IPS-18a (cell line): ENCODE data around the gene KDM3B.

Experiments
- H3K27ac ChIP-seq: one replicate; pipeline ENCODE4 v1.5.1; 2013; ENCODE audit warnings: low read length
- H3K27me3 ChIP-seq: one replicate; pipeline ENCODE4 v1.6.1; 2013; ENCODE audit warnings: mild to moderate bottlenecking, low read length; ENCODE audit not compliant: control insufficient read depth, insufficient read depth
- H3K36me3 ChIP-seq: one replicate; pipeline ENCODE4 v1.6.1; 2013; ENCODE audit warnings: low read depth, low read length; ENCODE audit not compliant: control insufficient read depth
- H3K4me1 ChIP-seq: one replicate; pipeline ENCODE4 v1.6.1; 2013; ENCODE audit warnings: low read depth, low read length; ENCODE audit not compliant: control insufficient read depth
- H3K4me3 ChIP-seq: one replicate; pipeline ENCODE4 v1.5.1; 2013; ENCODE audit warnings: low read length
- H3K9ac ChIP-seq: one replicate; pipeline ENCODE4 v1.6.1; 2013; ENCODE audit warnings: mild to moderate bottlenecking, low read length, moderate library complexity
- H3K9me3 ChIP-seq: one replicate; pipeline ENCODE4 v1.6.1; 2013; ENCODE audit warnings: low read depth, low read length; ENCODE audit not compliant: control insufficient read depth

Gene KDM3B

DNA sequence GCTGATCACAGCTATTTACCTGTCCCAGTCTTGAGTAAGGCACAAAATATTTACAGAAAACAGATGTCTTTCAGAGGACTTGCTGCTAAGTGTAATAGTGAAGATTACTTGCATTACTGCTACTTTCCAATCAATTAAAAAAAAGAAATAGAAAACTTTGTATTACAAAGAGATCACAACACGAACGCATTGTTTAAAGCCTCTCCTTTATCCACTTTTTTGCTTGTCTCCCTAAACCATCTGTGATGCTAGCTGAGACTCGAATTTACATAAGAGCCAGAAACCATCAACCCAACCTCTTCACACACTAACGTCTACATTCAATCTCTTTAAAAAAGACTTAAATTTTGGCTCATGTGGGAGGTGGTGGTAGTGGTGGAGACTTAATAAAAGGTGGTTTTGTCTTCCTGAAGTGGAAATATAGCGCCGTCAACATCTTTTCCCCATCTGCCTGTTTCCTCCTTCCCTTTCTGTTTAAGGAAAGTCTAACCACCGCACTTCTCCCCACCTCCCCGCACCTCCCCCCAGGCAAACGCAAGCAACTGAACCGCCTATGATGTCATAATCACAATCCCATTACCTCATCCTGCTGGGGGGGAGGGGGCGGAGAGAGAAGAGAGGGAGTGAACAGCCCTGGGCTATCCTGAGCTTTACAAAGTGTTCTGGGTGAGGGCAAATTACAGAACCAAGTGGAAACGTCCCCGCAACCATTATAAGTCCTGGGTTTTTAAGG, 15.4 kb upstream of the KDM3B start:
- Histone ChIP-seq H3K27ac (peak overlapping the region; percentile 100), H3K4me3 (peak overlapping the region; percentile 87), H3K9me3 (no peaks in the 10 kb centered on the region), H3K9ac (peak overlapping the region; percentile 97), H3K36me3 (peaks cover 13% of the 10 kb centered on the region), H3K27me3 (no peaks in the 10 kb centered on the region), H3K4me1 (peaks cover 13% of the 10 kb centered on the region)

DNA sequence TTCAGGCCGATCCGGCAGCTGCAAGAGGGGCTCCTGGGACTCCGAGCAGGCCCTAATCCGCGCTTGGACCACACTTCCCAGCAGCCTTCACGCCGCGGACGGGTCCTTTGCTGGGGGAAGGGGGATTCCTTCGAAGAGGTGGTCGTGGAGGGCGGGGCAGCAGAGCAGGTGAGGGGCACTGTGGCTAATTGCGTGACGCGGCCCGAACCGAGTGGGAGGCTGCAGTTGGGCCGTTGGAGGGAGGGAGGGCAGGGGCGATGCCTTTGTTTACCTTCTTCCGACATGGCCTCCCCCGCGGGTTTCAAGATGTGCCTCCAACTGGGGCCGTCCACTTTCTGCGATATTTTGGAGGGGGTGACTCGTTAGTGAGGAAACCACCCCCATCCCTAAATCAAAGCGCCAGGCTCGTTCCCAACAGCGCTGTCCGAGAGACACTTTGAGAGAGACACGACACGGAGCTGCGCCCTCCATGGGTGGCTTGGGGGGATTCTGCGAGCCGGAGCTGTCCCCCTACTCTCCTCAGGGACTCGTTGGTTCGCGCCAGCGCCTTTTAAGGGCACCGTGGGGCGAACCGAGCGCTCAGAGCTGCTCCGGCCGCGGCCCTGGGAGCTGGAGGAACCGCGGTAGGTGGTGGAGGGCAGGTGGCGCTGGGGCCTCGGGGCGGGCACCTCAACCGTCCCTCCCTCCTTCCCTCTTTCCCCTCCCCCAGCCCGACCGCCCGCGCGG, 14.6 kb upstream of the KDM3B start, which contains the start of gene FAM53C:
Gene FAM53C, plus strand, starts transcription at position 582 of the 726 bp plus-strand sequence. CDS start 3,070 bp downstream, outside the sequence.
- peak within 1 kb of the TSS; percentile 97 for H3K9ac ChIP-seq
- H3K4me1 ChIP-seq, result peaks cover 13% of the 10 kb centered on the region
- H3K4me3 ChIP-seq, result peak within 1 kb of the TSS; percentile 87
- no peaks in the 10 kb centered on the region for H3K9me3 ChIP-seq
- peak within 1 kb of the TSS; percentile 100 for H3K27ac ChIP-seq
- no peaks in the 10 kb centered on the region for H3K27me3 ChIP-seq
- H3K36me3 ChIP-seq, result peaks cover 14% of the 10 kb centered on the region

DNA sequence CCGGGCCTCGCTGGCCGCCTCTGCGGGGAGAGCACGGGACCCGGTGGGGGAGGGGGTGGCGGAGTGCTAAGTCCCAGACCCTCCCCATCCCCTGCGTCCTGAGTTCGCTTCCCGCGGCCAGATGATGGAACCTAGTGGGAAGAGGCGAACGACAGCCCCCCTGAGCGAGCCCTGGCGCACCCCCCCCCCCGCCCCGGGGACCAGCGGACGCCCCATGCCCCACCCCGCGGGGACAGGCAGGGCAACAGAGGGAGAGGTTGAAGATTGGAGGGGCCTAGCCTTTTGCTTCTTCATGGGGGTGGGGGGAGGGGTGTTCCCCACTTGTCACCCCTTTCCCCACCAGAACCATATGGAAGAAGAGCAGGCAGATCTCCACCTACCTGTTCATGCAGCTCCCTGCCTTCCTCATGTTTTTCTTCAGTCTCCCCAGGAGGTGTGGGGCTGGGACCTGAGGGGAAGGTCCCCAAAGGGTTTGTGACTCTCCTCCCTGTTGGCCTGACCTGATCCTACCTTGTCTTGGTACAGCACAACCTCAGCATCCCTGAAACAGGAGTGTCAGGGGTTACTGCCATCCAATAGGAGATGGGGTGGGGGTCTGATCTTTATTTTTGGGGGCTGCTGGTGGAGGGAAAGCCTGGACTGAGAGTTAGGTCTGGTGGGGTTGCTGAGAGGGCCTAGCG, 13.9 kb upstream of the KDM3B start:
- Histone ChIP-seq H3K27me3 (no peaks in the 10 kb centered on the region), H3K9ac (peak overlapping the region; percentile 97), H3K4me3 (peak overlapping the region; percentile 87), H3K27ac (peak overlapping the region; percentile 48), H3K9me3 (no peaks in the 10 kb centered on the region), H3K4me1 (peaks cover 13% of the 10 kb centered on the region), H3K36me3 (peaks cover 19% of the 10 kb centered on the region)

DNA sequence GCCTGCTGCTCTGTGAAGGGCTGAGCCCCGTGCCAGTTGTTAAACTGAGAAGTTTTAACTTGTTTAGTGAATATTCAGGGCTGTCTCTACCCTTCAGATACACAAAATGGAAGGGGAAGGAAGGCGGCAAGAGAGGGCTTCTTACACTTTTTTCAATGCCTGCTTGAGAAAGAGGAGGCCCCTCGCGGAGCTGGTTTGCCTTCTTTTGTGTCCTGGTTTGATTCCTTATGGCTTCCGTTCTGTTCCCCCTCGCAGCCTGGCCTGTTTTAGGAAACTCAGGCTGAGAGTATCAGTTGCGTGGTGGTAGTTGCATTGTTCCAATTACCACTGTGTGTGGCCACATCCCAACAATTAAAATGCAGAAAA, 13.4 kb upstream of the KDM3B start:
- H3K4me1 ChIP-seq, result peaks cover 13% of the 10 kb centered on the region
- peak overlapping the region; percentile 97 for H3K9ac ChIP-seq
- no peaks in the 10 kb centered on the region for H3K9me3 ChIP-seq
- peak overlapping the region; percentile 87 for H3K4me3 ChIP-seq
- peak overlapping the region; percentile 48 for H3K27ac ChIP-seq
- H3K27me3 ChIP-seq, result no peaks in the 10 kb centered on the region
- peaks cover 24% of the 10 kb centered on the region for H3K36me3 ChIP-seq

DNA sequence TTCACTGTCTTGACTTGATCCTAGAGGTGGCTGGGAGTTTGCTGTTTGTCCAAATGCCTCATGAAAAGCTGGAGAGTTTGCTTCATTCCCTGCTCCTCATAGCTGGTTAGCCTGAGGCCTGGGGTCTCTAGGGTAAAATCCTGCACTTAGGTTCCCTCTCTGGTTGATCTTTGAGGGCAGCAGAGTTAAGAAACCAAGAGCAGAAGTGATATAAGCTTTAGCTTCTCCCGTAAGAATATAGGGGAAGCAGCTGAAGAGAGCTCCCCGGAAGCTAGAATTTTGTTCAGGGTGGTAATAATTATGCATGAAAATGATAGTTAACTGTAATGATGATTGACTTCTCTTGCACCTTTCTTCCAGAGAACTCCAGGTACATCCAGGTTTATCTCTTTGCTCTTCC, 13.0 kb upstream of the KDM3B start:
- Histone ChIP-seq H3K4me3 (peak overlapping the region; percentile 87), H3K27ac (peak overlapping the region; percentile 48), H3K27me3 (no peaks in the 10 kb centered on the region), H3K4me1 (peaks cover 13% of the 10 kb centered on the region), H3K9ac (peak overlapping the region; percentile 97), H3K36me3 (peaks cover 28% of the 10 kb centered on the region), H3K9me3 (no peaks in the 10 kb centered on the region)

DNA sequence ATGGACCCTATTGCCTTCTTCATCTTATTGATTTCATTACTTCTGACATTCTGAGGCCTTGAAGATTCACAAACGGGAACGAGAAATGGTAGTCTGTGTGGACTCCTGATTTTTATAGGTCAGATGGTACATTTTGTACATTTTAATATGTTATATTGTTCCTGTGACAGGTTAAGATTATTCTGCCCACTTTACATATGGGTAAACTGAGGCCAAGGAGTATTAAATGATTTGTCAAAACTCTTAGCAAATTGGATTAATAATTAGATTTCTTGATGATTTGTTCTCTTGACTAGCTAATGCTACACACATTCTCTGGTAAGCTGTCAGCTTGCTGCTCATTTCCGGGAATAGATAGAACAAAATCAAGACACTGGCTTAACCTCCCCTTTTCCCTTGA, 12.5 kb upstream of the KDM3B start:
- Histone ChIP-seq H3K9ac (peak overlapping the region; percentile 97), H3K27ac (no peak overlapping the region), H3K36me3 (peaks cover 33% of the 10 kb centered on the region), H3K9me3 (no peaks in the 10 kb centered on the region), H3K4me1 (peaks cover 13% of the 10 kb centered on the region), H3K27me3 (no peaks in the 10 kb centered on the region), H3K4me3 (peak overlapping the region; percentile 87)

DNA sequence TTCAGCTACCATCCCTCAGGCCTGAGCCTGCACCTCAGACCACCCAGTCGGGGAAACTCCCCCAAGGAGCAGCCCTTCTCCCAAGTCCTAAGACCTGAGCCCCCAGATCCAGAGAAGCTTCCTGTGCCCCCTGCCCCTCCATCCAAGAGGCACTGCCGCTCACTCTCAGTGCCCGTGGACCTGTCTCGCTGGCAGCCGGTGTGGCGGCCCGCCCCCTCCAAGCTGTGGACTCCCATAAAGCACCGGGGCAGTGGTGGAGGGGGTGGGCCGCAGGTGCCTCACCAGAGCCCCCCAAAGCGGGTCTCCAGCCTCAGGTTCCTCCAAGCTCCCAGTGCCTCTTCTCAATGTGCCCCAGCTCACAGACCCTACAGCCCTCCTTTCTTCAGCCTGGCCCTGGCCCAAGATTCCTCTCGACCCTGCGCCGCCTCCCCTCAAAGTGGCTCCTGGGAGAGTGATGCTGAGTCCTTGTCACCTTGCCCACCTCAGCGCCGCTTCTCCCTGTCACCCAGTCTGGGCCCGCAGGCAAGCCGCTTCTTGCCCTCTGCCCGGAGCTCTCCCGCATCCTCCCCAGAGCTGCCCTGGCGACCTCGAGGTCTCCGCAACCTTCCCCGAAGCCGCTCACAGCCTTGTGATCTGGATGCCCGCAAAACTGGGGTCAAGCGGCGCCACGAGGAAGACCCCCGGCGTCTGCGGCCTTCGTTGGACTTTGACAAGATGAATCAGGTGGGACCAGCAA, 7.4 kb upstream of the KDM3B start:
- H3K4me3 ChIP-seq, result no peak overlapping the region
- no peaks in the 10 kb centered on the region for H3K27me3 ChIP-seq
- H3K27ac ChIP-seq, result no peak overlapping the region
- no peak overlapping the region for H3K9ac ChIP-seq
- H3K36me3 ChIP-seq, result peaks cover 76% of the 10 kb centered on the region
- H3K9me3 ChIP-seq, result no peaks in the 10 kb centered on the region
- H3K4me1 ChIP-seq, result no peaks in the 10 kb centered on the region

DNA sequence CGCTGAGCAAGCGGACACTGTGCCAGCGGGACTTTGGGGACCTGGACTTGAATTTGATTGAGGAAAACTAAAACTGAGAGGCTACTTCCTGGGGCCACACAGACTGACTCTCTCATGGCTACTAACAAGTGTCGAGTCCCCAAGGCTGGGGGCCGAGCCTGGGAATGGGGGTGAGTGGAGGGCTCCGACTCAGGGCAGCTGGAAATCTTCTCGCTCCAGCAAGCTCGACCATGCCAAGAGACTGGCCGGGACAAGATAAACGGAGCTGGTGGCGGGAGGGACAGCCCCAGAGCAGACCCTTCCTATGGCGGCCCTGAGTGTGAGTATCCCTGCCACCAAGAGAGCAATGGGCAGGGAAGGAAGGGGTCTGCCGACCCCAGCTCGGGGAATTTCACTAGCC, 5.6 kb upstream of the KDM3B start:
- Histone ChIP-seq H3K9ac (no peak overlapping the region), H3K4me1 (no peaks in the 10 kb centered on the region), H3K27ac (no peak overlapping the region), H3K9me3 (no peaks in the 10 kb centered on the region), H3K4me3 (no peak overlapping the region), H3K27me3 (no peaks in the 10 kb centered on the region), H3K36me3 (peaks cover 65% of the 10 kb centered on the region)

DNA sequence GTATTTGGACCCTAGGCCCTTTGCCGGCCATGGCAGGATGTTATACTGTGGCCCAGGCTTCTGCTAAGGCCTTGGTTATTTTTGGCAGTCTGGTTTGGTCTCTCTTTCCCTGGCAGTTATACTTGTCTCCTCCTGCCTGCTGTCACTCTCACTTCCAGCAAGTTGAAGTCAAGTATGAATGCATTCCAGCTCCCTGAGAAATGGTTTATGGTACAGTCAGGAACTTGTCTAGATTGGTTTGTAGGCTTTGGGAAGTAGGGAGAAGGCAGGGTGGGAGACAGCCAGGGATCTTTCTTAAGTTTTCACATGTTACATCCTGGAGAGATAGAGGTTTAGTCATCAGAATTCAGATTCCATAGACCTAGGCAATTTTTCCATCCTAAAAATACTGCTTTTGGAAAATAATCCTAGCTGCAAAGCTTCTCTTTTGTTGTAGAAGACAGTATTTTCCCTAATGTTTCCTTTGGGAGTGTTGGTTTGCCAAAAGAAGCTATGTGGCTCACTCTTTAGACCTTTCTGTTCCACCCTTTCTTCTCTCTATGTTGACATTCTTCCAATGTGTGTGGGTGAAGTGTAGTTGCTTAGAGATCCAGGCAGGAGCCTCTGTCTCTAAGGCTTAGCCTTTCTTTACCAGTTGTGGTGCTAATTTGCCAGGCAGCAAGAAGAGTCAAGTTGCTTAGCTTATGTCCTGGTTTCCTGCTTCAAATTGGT, 2.5 kb upstream of the KDM3B start:
- Histone ChIP-seq H3K9me3 (no peaks in the 10 kb centered on the region), H3K27ac (no peak overlapping the region), H3K4me1 (peaks cover 14% of the 10 kb centered on the region), H3K9ac (no peak overlapping the region), H3K27me3 (no peaks in the 10 kb centered on the region), H3K36me3 (peaks cover 43% of the 10 kb centered on the region), H3K4me3 (no peak overlapping the region)

DNA sequence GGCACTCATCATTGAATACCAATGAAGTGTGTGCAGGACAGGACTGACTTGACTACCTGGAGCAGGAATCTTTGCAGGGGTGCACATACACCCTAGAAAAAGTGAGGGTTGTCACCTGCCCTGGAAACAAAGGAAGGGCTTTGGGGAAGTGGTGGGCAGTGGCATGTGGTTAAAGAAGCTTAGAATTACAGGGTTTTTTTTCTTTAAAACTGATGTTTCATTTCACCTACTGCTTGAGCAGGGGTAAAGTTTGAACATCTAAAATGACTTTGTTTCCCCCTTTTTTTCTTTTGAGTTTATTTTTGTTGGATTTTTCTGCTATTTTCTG, 2.0 kb upstream of the KDM3B start:
- no peak overlapping the region for H3K4me3 ChIP-seq
- no peak overlapping the region for H3K9ac ChIP-seq
- H3K4me1 ChIP-seq, result peaks cover 19% of the 10 kb centered on the region
- H3K27me3 ChIP-seq, result no peaks in the 10 kb centered on the region
- no peaks in the 10 kb centered on the region for H3K9me3 ChIP-seq
- H3K36me3 ChIP-seq, result peaks cover 37% of the 10 kb centered on the region
- no peak overlapping the region for H3K27ac ChIP-seq

DNA sequence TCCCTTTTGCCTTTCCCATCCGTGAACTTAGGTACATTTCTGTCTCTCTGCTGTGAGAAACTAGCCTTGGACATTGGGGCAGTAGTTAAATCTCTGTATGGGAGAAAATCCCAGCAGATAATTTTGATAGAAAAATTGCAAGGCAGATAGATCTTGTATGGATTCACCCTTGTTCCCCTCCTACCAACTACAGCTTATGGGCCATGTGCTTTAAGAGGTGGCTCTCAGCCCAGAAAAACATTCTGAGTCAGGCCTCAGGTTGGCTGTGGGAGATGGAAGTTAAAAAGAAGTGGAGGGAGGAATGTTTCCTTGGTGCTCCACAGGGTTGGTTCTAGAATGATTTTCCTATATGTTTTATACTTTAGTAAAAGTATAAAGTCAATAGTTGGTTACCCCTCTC, 1.4 kb upstream of the KDM3B start:
- H3K36me3 ChIP-seq, result peaks cover 32% of the 10 kb centered on the region
- no peak overlapping the region for H3K9ac ChIP-seq
- H3K4me3 ChIP-seq, result no peak overlapping the region
- H3K27me3 ChIP-seq, result no peaks in the 10 kb centered on the region
- peaks cover 19% of the 10 kb centered on the region for H3K4me1 ChIP-seq
- no peaks in the 10 kb centered on the region for H3K9me3 ChIP-seq
- no peak overlapping the region for H3K27ac ChIP-seq
